ENCODE results near the gene TMTC3.

TMTC3 gene

GRCh38 chr12:88245905-88246304 lies 103.8 kb downstream of the TMTC3 start:
- Histone ChIP-seq H3K27ac (replicated peaks; ENCODE audit: low read length) (no peak overlapping the region), H4K91ac (ENCODE audit: low read depth, low read length, poor library complexity) (no peak overlapping the region), H2BK12ac (ENCODE audit: low read length) (no peak overlapping the region), H2BK5ac (ENCODE audit: low read length) (no peak overlapping the region), H2BK120ac (ENCODE audit: low read depth, low read length) (no peak overlapping the region), H3K4me3 (ENCODE audit: low read length in 2 of 2) (no peak overlapping the region), H4K8ac (ENCODE audit: low read depth, low read length) (no peak overlapping the region), H3K27me3 (ENCODE audit: control insufficient read depth in 3 of 3, insufficient read depth in 3 of 3, low read depth in 1 of 3, low read length in 3 of 3) (no peaks in the 10 kb centered on the region), H3K79me1 (ENCODE audit: low read depth, low read length) (no peaks in the 10 kb centered on the region), H3K4me2 (ENCODE audit: insufficient read depth, low read length, poor library complexity, severe bottlenecking) (no peak overlapping the region), H3K9me3 (replicated peaks in 1 of 2; ENCODE audit: control insufficient read depth in 2 of 2, insufficient read depth in 1 of 2, low read depth in 1 of 2, low read length in 2 of 2) (no peaks in the 10 kb centered on the region), H3K14ac (ENCODE audit: low read length) (no peak overlapping the region), H3K4me1 (ENCODE audit: control insufficient read depth in 2 of 2, insufficient read depth in 1 of 2, low read depth in 1 of 2, low read length in 2 of 2) (no peaks in the 10 kb centered on the region), H3K18ac (ENCODE audit: low read length) (no peak overlapping the region), H3K9ac (ENCODE audit: low read depth, low read length, poor library complexity) (no peak overlapping the region), H2AFZ (ENCODE audit: low read length) (no peak overlapping the region), H3K36me3 (replicated peaks in 1 of 2; ENCODE audit: control insufficient read depth in 2 of 2, insufficient read depth in 2 of 2, low read length in 2 of 2) (no peaks in the 10 kb centered on the region), H2BK15ac (ENCODE audit: low read length) (no peak overlapping the region), H3K4ac (ENCODE audit: low read length) (no peak overlapping the region), H2AK5ac (ENCODE audit: low read depth, low read length) (no peak overlapping the region), H3K23ac (ENCODE audit: low read depth, low read length, poor library complexity) (no peak overlapping the region)
- WGBS, 2 donors (ENCODE audit: extremely low coverage in 2 of 2, insufficient read length in 2 of 2, insufficient replicate concordance in 1 of 2): no CpG with 5 or more reads among the region's 1 CpG
- no peak for DNase-seq (ENCODE audit: low spot score)

DNA sequence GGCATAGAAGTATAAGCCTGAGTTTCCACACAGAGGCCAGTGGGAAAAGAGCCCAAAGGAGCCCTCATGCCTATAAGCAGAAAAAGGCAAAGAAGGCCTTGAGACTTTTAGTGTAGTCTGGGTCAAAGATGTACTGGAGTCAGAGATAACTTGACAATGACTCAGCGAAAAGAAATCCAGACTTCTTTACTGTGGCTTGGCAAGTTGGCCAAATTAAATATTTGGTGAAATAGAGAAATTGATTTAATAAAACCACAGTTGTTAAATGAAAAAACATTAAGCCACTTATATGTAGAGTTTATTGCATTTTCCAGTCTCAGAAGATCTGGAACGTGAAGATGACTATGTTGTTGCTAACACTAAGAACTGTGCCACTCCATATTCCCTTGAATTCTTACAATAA lies 105.1 kb downstream of the TMTC3 start:
- no peak for DNase-seq (ENCODE audit: low spot score)
- WGBS, 2 donors (ENCODE audit: extremely low coverage in 2 of 2, insufficient read length in 2 of 2, insufficient replicate concordance in 1 of 2): no CpG with 5 or more reads among the region's 2 CpGs

DNA sequence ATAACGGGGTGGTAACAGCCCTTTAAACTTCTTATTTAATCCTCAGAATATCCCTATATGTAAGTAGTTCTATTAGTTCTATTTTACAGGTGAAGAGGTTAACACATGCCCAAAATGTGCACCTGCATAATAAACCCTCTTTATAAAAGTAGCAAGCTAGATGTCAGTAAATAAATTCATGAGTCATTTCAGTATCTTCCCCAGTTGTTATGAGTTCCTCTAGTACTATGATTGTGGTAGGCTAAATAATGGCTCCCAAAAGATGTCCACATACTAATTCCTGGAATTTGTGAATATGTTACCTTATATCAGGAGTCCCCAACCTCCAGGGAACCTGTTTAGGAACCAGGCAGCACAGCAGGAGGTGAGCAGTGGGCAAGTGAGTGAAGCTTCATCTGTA lies 106.5 kb downstream of the TMTC3 start:
- no peaks in the 10 kb centered on the region for H3K4me1 ChIP-seq (ENCODE audit: control insufficient read depth in 2 of 2, insufficient read depth in 1 of 2, low read depth in 1 of 2, low read length in 2 of 2)
- no peak overlapping the region for H2BK15ac ChIP-seq (ENCODE audit: low read length)
- no peak overlapping the region for H2BK120ac ChIP-seq (ENCODE audit: low read depth, low read length)
- H3K18ac ChIP-seq (ENCODE audit: low read length): no peak overlapping the region
- no peaks in the 10 kb centered on the region for H3K79me1 ChIP-seq (ENCODE audit: low read depth, low read length)
- H2AFZ ChIP-seq (ENCODE audit: low read length): no peak overlapping the region
- H3K27me3 ChIP-seq (ENCODE audit: control insufficient read depth in 3 of 3, insufficient read depth in 3 of 3, low read depth in 1 of 3, low read length in 3 of 3): no peaks in the 10 kb centered on the region
- H2AK5ac ChIP-seq (ENCODE audit: low read depth, low read length): no peak overlapping the region
- H2BK5ac ChIP-seq (ENCODE audit: low read length): no peak overlapping the region
- H3K36me3 ChIP-seq (replicated peaks in 1 of 2; ENCODE audit: control insufficient read depth in 2 of 2, insufficient read depth in 2 of 2, low read length in 2 of 2): no peaks in the 10 kb centered on the region
- peak overlapping the region; percentile 71 for H3K14ac ChIP-seq (ENCODE audit: low read length)
- H4K8ac ChIP-seq (ENCODE audit: low read depth, low read length): no peak overlapping the region
- H3K23ac ChIP-seq (ENCODE audit: low read depth, low read length, poor library complexity): no peak overlapping the region
- no peak overlapping the region for H4K91ac ChIP-seq (ENCODE audit: low read depth, low read length, poor library complexity)
- H3K9me3 ChIP-seq (replicated peaks in 1 of 2; ENCODE audit: control insufficient read depth in 2 of 2, insufficient read depth in 1 of 2, low read depth in 1 of 2, low read length in 2 of 2): no peaks in the 10 kb centered on the region
- no CpG with 5 or more reads among the region's 1 CpG for WGBS, 2 donors (ENCODE audit: extremely low coverage in 2 of 2, insufficient read length in 2 of 2, insufficient replicate concordance in 1 of 2)
- H3K4me3 ChIP-seq (ENCODE audit: low read length in 2 of 2): no peak overlapping the region
- no peak overlapping the region for H3K9ac ChIP-seq (ENCODE audit: low read depth, low read length, poor library complexity)
- no peak overlapping the region for H3K4me2 ChIP-seq (ENCODE audit: insufficient read depth, low read length, poor library complexity, severe bottlenecking)
- H3K4ac ChIP-seq (ENCODE audit: low read length): no peak overlapping the region
- H2BK12ac ChIP-seq (ENCODE audit: low read length): no peak overlapping the region
- no peak for DNase-seq (ENCODE audit: low spot score)
- H3K27ac ChIP-seq (replicated peaks; ENCODE audit: low read length): no peak overlapping the region

More for the DNA sequence above, 105.1 kb downstream of the TMTC3 start:
- Histone ChIP-seq H3K18ac (ENCODE audit: low read length) (no peak overlapping the region), H3K23ac (ENCODE audit: low read depth, low read length, poor library complexity) (no peak overlapping the region), H3K4me3 (ENCODE audit: low read length in 2 of 2) (no peak overlapping the region), H3K4me2 (ENCODE audit: insufficient read depth, low read length, poor library complexity, severe bottlenecking) (no peak overlapping the region), H2AK5ac (ENCODE audit: low read depth, low read length) (no peak overlapping the region), H3K9me3 (replicated peaks in 1 of 2; ENCODE audit: control insufficient read depth in 2 of 2, insufficient read depth in 1 of 2, low read depth in 1 of 2, low read length in 2 of 2) (no peaks in the 10 kb centered on the region), H2BK12ac (ENCODE audit: low read length) (no peak overlapping the region), H3K9ac (ENCODE audit: low read depth, low read length, poor library complexity) (no peak overlapping the region), H2BK5ac (ENCODE audit: low read length) (no peak overlapping the region), H3K27ac (replicated peaks; ENCODE audit: low read length) (no peak overlapping the region), H2BK15ac (ENCODE audit: low read length) (no peak overlapping the region), H3K14ac (ENCODE audit: low read length) (no peak overlapping the region), H3K4me1 (ENCODE audit: control insufficient read depth in 2 of 2, insufficient read depth in 1 of 2, low read depth in 1 of 2, low read length in 2 of 2) (no peaks in the 10 kb centered on the region), H3K36me3 (replicated peaks in 1 of 2; ENCODE audit: control insufficient read depth in 2 of 2, insufficient read depth in 2 of 2, low read length in 2 of 2) (no peaks in the 10 kb centered on the region), H4K91ac (ENCODE audit: low read depth, low read length, poor library complexity) (no peak overlapping the region), H3K27me3 (ENCODE audit: control insufficient read depth in 3 of 3, insufficient read depth in 3 of 3, low read depth in 1 of 3, low read length in 3 of 3) (no peaks in the 10 kb centered on the region), H2AFZ (ENCODE audit: low read length) (no peak overlapping the region), H3K79me1 (ENCODE audit: low read depth, low read length) (no peaks in the 10 kb centered on the region), H2BK120ac (ENCODE audit: low read depth, low read length) (no peak overlapping the region), H4K8ac (ENCODE audit: low read depth, low read length) (no peak overlapping the region), H3K4ac (ENCODE audit: low read length) (no peak overlapping the region)
